Measurements from ENCODE around the gene IL34.

Gene IL34

GRCh38 chr16:70681382-70682238 is 35.3 kb downstream of the IL34 start:
- TF ChIP-seq, protein P1, sequence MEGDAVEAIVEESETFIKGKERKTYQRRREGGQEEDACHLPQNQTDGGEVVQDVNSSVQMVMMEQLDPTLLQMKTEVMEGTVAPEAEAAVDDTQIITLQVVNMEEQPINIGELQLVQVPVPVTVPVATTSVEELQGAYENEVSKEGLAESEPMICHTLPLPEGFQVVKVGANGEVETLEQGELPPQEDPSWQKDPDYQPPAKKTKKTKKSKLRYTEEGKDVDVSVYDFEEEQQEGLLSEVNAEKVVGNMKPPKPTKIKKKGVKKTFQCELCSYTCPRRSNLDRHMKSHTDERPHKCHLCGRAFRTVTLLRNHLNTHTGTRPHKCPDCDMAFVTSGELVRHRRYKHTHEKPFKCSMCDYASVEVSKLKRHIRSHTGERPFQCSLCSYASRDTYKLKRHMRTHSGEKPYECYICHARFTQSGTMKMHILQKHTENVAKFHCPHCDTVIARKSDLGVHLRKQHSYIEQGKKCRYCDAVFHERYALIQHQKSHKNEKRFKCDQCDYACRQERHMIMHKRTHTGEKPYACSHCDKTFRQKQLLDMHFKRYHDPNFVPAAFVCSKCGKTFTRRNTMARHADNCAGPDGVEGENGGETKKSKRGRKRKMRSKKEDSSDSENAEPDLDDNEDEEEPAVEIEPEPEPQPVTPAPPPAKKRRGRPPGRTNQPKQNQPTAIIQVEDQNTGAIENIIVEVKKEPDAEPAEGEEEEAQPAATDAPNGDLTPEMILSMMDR (conservative IDR thresholded peaks at IDR 0.05; ENCODE audit: low read depth): no peak
- DNase-seq (ENCODE audit: low spot score): no peak
- POLR2A ChIA-PET (ENCODE audit: low non-redundant PET): interaction anchor here (1.1 kb wide), 1 partner anchor 14 kb away, joined by 6 read pairs; no protein-coding TSS in a partner anchor
- CTCF ChIA-PET: interaction anchor here (0.6 to 2.0 kb wide), 4 partner anchors 13 to 335 kb away, joined by 3 to 19 read pairs (median 4); no protein-coding TSS in a partner anchor
- H3K27ac ChIP-seq: peak overlapping the region; percentile 100

DNA sequence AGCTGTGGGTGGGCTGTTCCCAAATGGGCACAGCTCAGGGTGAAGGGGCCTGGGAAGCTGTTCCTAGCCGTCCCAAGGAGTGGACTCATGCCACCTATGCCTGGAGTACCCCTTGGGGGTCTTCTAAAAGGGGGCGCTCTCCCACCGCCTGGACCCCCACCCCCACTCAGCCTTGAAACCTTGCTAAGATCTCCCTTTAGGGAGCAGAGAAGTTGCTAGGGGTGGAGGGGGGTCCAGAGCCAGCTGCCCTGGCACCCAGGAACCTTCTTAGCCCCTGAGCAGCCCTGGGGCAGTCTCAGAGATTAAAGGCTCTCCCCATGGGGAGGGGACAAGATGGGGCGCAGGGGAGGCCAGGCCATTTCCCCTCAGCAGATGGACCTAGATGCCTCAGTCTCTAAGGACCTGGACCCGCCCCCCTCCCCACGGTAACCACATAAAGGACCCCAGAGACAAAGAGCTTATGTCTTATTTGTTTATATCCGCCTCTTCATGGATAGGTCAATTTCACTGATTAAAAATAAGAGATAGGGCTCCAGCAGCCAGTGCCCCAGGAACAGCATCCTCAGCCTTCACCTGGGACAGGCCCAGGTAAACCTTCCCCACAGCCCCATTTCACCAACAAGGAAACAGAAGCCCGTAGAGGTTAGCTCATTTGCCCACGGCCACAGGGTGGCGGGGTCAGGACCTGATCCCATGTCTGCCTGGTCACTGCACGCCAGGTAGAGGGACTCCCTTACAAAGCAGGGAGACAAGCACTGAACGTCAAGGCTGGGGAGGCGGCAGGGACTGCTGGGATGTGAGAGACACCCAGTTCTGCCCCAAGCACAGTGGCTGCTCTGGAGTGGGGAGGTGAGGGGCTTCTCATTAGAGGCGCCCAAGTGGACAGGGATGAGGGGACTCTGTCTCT is 36.1 kb downstream of the IL34 start:
- H3K27ac ChIP-seq: peak overlapping the region; percentile 100
- POLR2A ChIA-PET (ENCODE audit: low non-redundant PET): interaction anchor here (1.1 kb wide), 1 partner anchor 13 kb away, joined by 6 read pairs; no protein-coding TSS in a partner anchor
- no peak for DNase-seq (ENCODE audit: low spot score)
- CTCF ChIA-PET: interaction anchor here (0.5 to 2.0 kb wide), 5 partner anchors 14 to 1068 kb away, joined by 4 to 19 read pairs (median 6); no protein-coding TSS in a partner anchor
- TF ChIP-seq, protein P1 (conservative IDR thresholded peaks at IDR 0.05; ENCODE audit: low read depth): no peak

DNA sequence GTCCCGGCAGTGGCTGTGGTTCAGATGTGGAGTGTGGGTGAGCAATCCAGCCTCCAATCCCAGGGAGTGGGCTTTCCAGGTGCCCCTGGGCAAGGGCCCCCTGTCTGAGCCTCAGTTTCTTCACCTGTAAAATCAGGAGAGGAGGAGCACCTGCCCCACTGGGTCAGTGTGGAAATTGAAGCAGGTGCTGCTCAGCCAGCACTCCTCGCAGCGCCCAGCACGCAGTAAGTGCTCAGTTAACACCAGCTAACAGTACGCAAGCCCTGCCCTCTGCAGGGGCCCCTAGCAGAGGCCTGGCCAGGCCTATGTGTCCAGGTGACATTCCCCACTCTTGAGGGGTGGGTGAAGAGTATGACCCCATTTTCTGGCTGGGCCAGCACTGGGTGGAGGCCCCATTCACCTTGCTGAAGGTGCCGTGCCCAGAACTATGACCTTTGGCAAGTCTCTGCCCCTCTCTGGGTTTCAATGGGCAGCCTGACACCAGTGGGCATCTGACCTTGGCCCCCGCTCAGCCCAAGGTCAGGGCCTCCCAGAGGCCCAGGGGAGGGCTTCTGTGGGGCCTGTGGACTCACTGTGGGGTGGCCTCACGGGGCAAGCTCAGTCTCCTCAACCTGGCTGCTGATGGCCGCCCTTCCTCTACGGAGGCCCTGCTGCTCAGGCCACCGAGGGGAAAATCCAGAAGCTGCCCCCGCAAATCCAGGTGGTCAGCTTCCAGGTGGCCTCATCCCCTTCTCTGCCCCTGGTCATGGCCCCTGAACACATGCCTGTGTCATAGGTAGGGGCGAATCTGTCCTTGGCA is 37.0 kb downstream of the IL34 start:
- CTCF ChIA-PET: interaction anchor here (0.7 to 2.0 kb wide), 3 partner anchors 80 to 123 kb away, joined by 3 to 19 read pairs (median 6); no protein-coding TSS in a partner anchor
- TF ChIP-seq, protein P1 (conservative IDR thresholded peaks at IDR 0.05; ENCODE audit: low read depth): no peak
- DNase-seq (ENCODE audit: low spot score): no peak
- POLR2A ChIA-PET (ENCODE audit: low non-redundant PET): interaction anchor here (0.5 to 1.1 kb wide), 3 partner anchors 12 to 88 kb away, joined by 3 to 6 read pairs (median 5); no protein-coding TSS in a partner anchor
- H3K27ac ChIP-seq: peak overlapping the region; percentile 100

DNA sequence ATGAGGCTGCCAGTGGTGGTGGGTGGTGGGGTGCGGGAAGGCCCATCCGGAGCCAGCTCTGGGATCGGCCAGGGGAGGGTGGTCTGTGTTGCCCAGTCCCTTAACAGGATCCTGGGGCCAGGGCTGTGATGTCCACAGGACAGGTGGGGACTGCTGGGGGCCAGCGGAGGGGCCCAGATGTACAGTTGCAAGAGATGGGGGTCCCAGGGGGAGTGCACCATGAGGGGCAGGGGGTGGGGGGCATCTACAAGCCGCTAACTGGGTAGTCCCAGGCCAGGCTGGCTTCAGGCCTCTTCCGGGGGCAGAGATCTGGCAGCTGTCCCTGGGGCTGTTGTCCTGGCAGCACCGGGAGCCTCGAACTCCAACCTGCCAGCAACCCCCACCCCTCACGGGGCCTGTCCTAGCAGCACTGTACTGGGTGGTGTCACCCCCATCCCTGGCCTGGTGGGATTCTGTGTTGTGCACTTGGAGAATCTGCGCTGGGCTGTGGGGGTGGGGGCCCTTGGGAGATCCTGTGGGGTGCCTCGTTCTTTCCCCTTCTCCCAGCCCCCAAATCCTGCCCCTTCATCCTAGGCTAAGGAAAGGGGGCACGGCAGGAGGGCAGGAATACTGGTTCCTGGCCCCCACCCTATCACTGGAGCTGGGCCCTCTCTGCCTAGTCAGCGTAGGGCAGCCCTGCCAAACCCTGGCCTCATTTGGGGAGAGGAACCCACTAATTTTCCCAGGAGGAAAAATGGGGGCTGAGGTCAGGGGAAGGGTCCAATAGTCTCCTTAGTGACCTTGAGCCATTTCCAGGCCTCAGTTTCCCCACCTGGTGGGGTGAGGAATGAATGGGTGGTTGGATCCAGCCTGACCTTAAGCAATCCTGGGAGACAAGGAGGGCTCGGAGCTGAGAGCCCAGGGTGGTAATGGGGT is 38.0 kb downstream of the IL34 start:
- CTCF ChIA-PET: interaction anchor here (0.7 to 1.6 kb wide), 4 partner anchors 17 to 87 kb away, joined by 3 to 12 read pairs (median 6); no protein-coding TSS in a partner anchor
- peak overlapping the region; percentile 100 for H3K27ac ChIP-seq
- TF ChIP-seq, protein P1 (conservative IDR thresholded peaks at IDR 0.05; ENCODE audit: low read depth): no peak
- POLR2A ChIA-PET (ENCODE audit: low non-redundant PET): no interaction called here
- DNase-seq (ENCODE audit: low spot score): no peak

Measured in RWPE1 (cell line).